K562 (cell line): Measurements from ENCODE around the gene ZNF264. TPM values are rescaled to one million over a fixed set of nuclear protein-coding genes. Genes with fewer than 3 reads are reported as not detected.
A peak's percentile ranks its signal among the peaks of the same experiment; 100 is the strongest.

Experiments used
- AFF4 ChIP-seq: sonication (generic); formaldehyde crosslinking; IDR thresholded peaks from 2 replicates; pipeline ENCODE4 v1.8.0; 2023; ENCODE audit warnings: mild to moderate bottlenecking, missing genetic modification reagents
- ATF1 ChIP-seq, 2 experiments: fragments of 450-650 bp in 1 of 2; IDR thresholded peaks; 2 replicates each; pipeline ENCODE4 v1.6.1; 2016; ENCODE audit warnings: missing compliant biosample characterization in 1 of 2, missing genetic modification characterization in 1 of 2
- DPF2 ChIP-seq: fragments of 450-650 bp; IDR thresholded peaks from 2 replicates; pipeline ENCODE4 v1.6.1; 2016
- ETV1 ChIP-seq: fragments of 450-650 bp; conservative IDR thresholded peaks from 2 replicates; pipeline ENCODE4 v1.6.1; 2016; ENCODE audit warnings: missing genetic modification characterization, control low read depth, low read depth, missing compliant biosample characterization
- HNRNPK ChIP-seq: fragments of 200-400 bp; formaldehyde crosslinking; IDR thresholded peaks from one replicate; pipeline ENCODE4 v1.6.1; 2018; ENCODE audit warnings: mild to moderate bottlenecking, low read depth, low read length; ENCODE audit not compliant: poor library complexity, severe bottlenecking
- IFI16 ChIP-seq: fragments of 250-450 bp; sonication (Bioruptor Pico); IDR thresholded peaks from 2 replicates; pipeline ENCODE4 v2.1.2; 2022; ENCODE audit warnings: mild to moderate bottlenecking, inconsistent platforms
- L3MBTL2 ChIP-seq: fragments of 450-650 bp; IDR thresholded peaks from 2 replicates; pipeline ENCODE4 v1.6.1; 2016; ENCODE audit warnings: mild to moderate bottlenecking, moderate library complexity
- SIRT6 ChIP-seq: IDR thresholded peaks from one replicate; pipeline ENCODE4 v1.6.1; 2012; ENCODE audit warnings: low read depth, mild to moderate bottlenecking, control low read depth, inconsistent platforms, low read length, moderate library complexity
- SMAD1 ChIP-seq: fragments of 150-350 bp; IDR thresholded peaks from 2 replicates; pipeline ENCODE4 v1.6.1; 2014; ENCODE audit warnings: low read length, low read depth; ENCODE audit not compliant: partially characterized antibody
- SREBF2 ChIP-seq: sonication (generic); formaldehyde crosslinking; IDR thresholded peaks from 2 replicates; pipeline ENCODE4 v1.4.0; 2020; ENCODE audit warnings: mild to moderate bottlenecking, missing genetic modification reagents
- SRF ChIP-seq, 2 experiments: fragments of 250-450, 450-650 bp in 1 of 2; sonication (Bioruptor Pico) in 1 of 2; sonication (generic) in 1 of 2; formaldehyde crosslinking; IDR thresholded peaks; 2 replicates each; pipeline versions ENCODE4 v1.5.0 to v1.5.1; 2020 to 2022; ENCODE audit warnings: mild to moderate bottlenecking in 1 of 2, missing genetic modification reagents in 1 of 2
- ZNF311 ChIP-seq: fragments of 250-450 bp; sonication (Bioruptor Pico); IDR thresholded peaks from 2 replicates; pipeline ENCODE4 v1.4.0; 2020; ENCODE audit warnings: mild to moderate bottlenecking, moderate library complexity
- polyA plus RNA-seq, 8 experiments: library from polyadenylated mRNA; depleted of rRNA in 4 of 8; stranded (reverse) in 5 of 8; unstranded in 3 of 8; fragments of >200 nt; fragmentation: Nextera tagmentation in 2 of 8; fragmentation: Illumina TruSeq in 1 of 8; extraction: Ambion mirVana in 2 of 8; extraction: Trizol in 1 of 8; gene quantifications; 2 replicates each; pipeline versions ENCODE4 v1.2.1 to v1.2.3, GENCODE V29; 2011 to 2014; ENCODE audit warnings: inconsistent platforms in 1 of 8, missing spikeins in 1 of 8
- total RNA-seq, 7 experiments: library from RNA; depleted of rRNA in 6 of 7; stranded (reverse); fragments of >200 nt in 6 of 7; fragmentation: Illumina TruSeq in 2 of 7; extraction: Trizol in 2 of 7; gene quantifications; 2 replicates each; pipeline versions ENCODE4 v1.2.1 to v1.2.3, GENCODE V29; 2011 to 2021; ENCODE audit warnings: low replicate concordance in 1 of 7
- TF ChIP-seq, protein P1 (sequence below): fragments of 250-450 bp; sonication (Bioruptor Pico); IDR thresholded peaks from 2 replicates; pipeline ENCODE4 v1.5.0; 2022; ENCODE audit warnings: mild to moderate bottlenecking
- TF ChIP-seq, protein P2 (sequence below): IDR thresholded peaks from 2 replicates; pipeline ENCODE4 v1.6.1; 2016; ENCODE audit warnings: missing genetic modification characterization, missing compliant biosample characterization
- TF ChIP-seq, protein P3 (sequence below), 2 experiments: fragments of 450-650 bp in 1 of 2; IDR thresholded peaks; 2 replicates each; pipeline ENCODE4 v1.6.1; 2011 to 2017; ENCODE audit warnings: low read depth in 2 of 2, antibody characterized with exemption in 1 of 2, borderline replicate concordance in 1 of 2, low read length in 1 of 2, mild to moderate bottlenecking in 1 of 2, mixed read lengths in 1 of 2; ENCODE audit not compliant: control insufficient read depth in 1 of 2

ZNF264 gene
- total and polyA plus RNA-seq, 9 of the 15 experiments (the other 6 are each of a cell fraction or from before 2014, with no cell fraction given), result 0.08 to 7.9 (median 1.3) TPM

- TF ChIP-seq, protein P1, sequence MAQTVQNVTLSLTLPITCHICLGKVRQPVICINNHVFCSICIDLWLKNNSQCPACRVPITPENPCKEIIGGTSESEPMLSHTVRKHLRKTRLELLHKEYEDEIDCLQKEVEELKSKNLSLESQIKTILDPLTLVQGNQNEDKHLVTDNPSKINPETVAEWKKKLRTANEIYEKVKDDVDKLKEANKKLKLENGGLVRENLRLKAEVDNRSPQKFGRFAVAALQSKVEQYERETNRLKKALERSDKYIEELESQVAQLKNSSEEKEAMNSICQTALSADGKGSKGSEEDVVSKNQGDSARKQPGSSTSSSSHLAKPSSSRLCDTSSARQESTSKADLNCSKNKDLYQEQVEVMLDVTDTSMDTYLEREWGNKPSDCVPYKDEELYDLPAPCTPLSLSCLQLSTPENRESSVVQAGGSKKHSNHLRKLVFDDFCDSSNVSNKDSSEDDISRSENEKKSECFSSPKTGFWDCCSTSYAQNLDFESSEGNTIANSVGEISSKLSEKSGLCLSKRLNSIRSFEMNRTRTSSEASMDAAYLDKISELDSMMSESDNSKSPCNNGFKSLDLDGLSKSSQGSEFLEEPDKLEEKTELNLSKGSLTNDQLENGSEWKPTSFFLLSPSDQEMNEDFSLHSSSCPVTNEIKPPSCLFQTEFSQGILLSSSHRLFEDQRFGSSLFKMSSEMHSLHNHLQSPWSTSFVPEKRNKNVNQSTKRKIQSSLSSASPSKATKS (CRISPR knock-in tag), result no peak
- no peak for TF ChIP-seq SREBF2 (CRISPR knock-in tag)
- 0 out of 2 replicates have a peak, but pooled peaks have one; percentile 17 for TF ChIP-seq L3MBTL2
- TF ChIP-seq, protein P2, sequence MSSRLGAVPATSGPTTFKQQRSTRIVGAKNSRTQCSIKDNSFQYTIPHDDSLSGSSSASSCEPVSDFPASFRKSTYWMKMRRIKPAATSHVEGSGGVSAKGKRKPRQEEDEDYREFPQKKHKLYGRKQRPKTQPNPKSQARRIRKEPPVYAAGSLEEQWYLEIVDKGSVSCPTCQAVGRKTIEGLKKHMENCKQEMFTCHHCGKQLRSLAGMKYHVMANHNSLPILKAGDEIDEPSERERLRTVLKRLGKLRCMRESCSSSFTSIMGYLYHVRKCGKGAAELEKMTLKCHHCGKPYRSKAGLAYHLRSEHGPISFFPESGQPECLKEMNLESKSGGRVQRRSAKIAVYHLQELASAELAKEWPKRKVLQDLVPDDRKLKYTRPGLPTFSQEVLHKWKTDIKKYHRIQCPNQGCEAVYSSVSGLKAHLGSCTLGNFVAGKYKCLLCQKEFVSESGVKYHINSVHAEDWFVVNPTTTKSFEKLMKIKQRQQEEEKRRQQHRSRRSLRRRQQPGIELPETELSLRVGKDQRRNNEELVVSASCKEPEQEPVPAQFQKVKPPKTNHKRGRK, result no peak
- TF ChIP-seq ZNF311 (CRISPR knock-in tag), result no peak
- TF ChIP-seq, protein P3, sequence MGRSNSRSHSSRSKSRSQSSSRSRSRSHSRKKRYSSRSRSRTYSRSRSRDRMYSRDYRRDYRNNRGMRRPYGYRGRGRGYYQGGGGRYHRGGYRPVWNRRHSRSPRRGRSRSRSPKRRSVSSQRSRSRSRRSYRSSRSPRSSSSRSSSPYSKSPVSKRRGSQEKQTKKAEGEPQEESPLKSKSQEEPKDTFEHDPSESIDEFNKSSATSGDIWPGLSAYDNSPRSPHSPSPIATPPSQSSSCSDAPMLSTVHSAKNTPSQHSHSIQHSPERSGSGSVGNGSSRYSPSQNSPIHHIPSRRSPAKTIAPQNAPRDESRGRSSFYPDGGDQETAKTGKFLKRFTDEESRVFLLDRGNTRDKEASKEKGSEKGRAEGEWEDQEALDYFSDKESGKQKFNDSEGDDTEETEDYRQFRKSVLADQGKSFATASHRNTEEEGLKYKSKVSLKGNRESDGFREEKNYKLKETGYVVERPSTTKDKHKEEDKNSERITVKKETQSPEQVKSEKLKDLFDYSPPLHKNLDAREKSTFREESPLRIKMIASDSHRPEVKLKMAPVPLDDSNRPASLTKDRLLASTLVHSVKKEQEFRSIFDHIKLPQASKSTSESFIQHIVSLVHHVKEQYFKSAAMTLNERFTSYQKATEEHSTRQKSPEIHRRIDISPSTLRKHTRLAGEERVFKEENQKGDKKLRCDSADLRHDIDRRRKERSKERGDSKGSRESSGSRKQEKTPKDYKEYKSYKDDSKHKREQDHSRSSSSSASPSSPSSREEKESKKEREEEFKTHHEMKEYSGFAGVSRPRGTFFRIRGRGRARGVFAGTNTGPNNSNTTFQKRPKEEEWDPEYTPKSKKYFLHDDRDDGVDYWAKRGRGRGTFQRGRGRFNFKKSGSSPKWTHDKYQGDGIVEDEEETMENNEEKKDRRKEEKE (IDR thresholded peaks at IDR 0.05; ENCODE audit: borderline replicate concordance in 1 of 2, control insufficient read depth in 1 of 2, low read depth in 2 of 2, low read length in 1 of 2), result no peak
- no peak for TF ChIP-seq DPF2
- TF ChIP-seq HNRNPK, result no peak
- TF ChIP-seq AFF4 (CRISPR knock-in tag), result no peak
- no peak for TF ChIP-seq IFI16 (CRISPR knock-in tag)
- TF ChIP-seq SIRT6, result no peak
- TF ChIP-seq ETV1 (tag), result no peak
- no peak for TF ChIP-seq ATF1 (CRISPR knock-in tag; IDR thresholded peaks at IDR 0.05)
- 0 out of 2 replicates have a peak, but pooled peaks have one; percentile 23 for TF ChIP-seq ATF1 (tag; IDR thresholded peaks at IDR 0.05)
- no peak for TF ChIP-seq SMAD1
- TF ChIP-seq SRF (CRISPR knock-in tag; IDR thresholded peaks at IDR 0.05), result no peak
These were observed at the start of gene ZNF264 (continued) for GRCh38 chr19:57191141-57192076.
